ENCODE measurements around the gene ZFYVE9.
"Not testable (repeated sequence)": the region's sequence is repeated elsewhere in the genome, so short reads cannot be mapped to it uniquely, and the experiment has no call there.

The ZFYVE9 gene

DNA sequence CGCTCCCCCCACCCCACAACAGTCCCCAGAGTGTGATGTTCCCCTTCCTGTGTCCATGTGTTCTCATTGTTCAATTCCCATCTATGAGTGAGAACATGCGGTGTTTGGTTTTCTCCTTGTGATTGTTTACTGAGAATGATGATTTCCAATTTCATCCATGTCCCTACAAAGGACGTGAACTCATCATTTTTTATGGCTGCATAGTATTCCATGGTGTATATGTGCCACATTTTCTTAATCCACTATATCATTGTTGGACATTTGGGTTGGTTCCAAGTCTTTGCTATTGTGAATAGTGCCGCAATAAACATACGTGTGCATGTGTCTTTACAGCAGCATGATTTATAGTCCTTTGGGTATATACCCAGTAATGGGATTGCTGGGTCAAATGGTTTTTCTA, 29.3 kb downstream of the ZFYVE9 start:
- not testable (repeated sequence) for H2BK12ac ChIP-seq (ENCODE audit: low read length); H3K18ac ChIP-seq (ENCODE audit: low read length); H3K14ac ChIP-seq (ENCODE audit: low read length); H3K23ac ChIP-seq (ENCODE audit: low read length); H2BK120ac ChIP-seq (ENCODE audit: insufficient read depth, low read length, poor library complexity); H3K27ac ChIP-seq (ENCODE audit: low read depth, low read length); H4K91ac ChIP-seq (ENCODE audit: low read depth, low read length); H4K12ac ChIP-seq (ENCODE audit: low read depth, low read length); H3K79me2 ChIP-seq (ENCODE audit: control insufficient read depth, insufficient read depth, low read length, poor library complexity); H3K9ac ChIP-seq (ENCODE audit: low read length); H3K79me1 ChIP-seq (ENCODE audit: low read length); H3K36me3 ChIP-seq (ENCODE audit: control insufficient read depth in 1 of 2, insufficient read depth in 2 of 2, low read length in 2 of 2); H3K4me2 ChIP-seq (ENCODE audit: low read length); H4K8ac ChIP-seq (ENCODE audit: low read depth, low read length); DNase-seq; H3K4me1 ChIP-seq (ENCODE audit: control insufficient read depth in 1 of 2, insufficient read depth in 2 of 2, low read length in 2 of 2); H2AK5ac ChIP-seq (ENCODE audit: low read length); H3K9me3 ChIP-seq (ENCODE audit: insufficient read depth, low read depth, low read length); H3K4ac ChIP-seq (ENCODE audit: low read depth, low read length); H2BK5ac ChIP-seq (ENCODE audit: low read depth, low read length, poor library complexity); H3K27me3 ChIP-seq (ENCODE audit: insufficient read depth, low read length); H3K4me3 ChIP-seq (ENCODE audit: low read depth, low read length); H2AFZ ChIP-seq (ENCODE audit: insufficient read depth, low read length, poor library complexity)
- no CpG with 5 or more reads among the region's 5 CpGs for WGBS (ENCODE audit: extremely low coverage, insufficient coverage, insufficient read length)

DNA sequence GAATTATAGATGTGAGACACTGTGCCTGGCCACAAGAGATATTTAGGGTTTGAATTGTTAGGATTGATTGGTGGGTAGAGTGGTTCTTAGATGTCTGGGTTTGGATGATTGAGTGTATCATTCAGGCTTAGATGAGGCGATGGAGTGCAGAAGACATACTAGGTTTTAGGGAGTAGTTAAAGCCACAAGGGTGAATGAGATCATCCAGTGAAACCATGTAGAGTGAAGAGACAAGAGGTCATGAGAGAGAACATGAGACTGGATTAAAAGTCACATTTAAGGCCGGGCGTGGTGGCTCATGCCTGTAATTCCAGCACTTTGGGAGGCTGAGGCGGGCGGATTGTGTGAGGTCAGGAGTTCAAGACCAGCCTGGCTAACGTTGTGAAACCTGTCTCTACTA, 37.2 kb downstream of the ZFYVE9 start:
- no peak overlapping the region for H3K4me2 ChIP-seq (ENCODE audit: low read length)
- H4K91ac ChIP-seq (ENCODE audit: low read depth, low read length), result no peak overlapping the region
- H4K12ac ChIP-seq (ENCODE audit: low read depth, low read length), result no peak overlapping the region
- no peak overlapping the region for H3K27ac ChIP-seq (ENCODE audit: low read depth, low read length)
- H3K4me3 ChIP-seq (ENCODE audit: low read depth, low read length), result no peak overlapping the region
- H3K79me1 ChIP-seq (ENCODE audit: low read length), result no peaks in the 10 kb centered on the region
- H2BK12ac ChIP-seq (ENCODE audit: low read length), result no peak overlapping the region
- no peak overlapping the region for H2BK120ac ChIP-seq (ENCODE audit: insufficient read depth, low read length, poor library complexity)
- DNase-seq, result peak in 1 of 2 donors; percentile 27
- no peaks in the 10 kb centered on the region for H3K79me2 ChIP-seq (ENCODE audit: control insufficient read depth, insufficient read depth, low read length, poor library complexity)
- no peak overlapping the region for H2AFZ ChIP-seq (ENCODE audit: insufficient read depth, low read length, poor library complexity)
- no CpG with 5 or more reads among the region's 6 CpGs for WGBS (ENCODE audit: extremely low coverage, insufficient coverage, insufficient read length)
- no peak overlapping the region for H3K4ac ChIP-seq (ENCODE audit: low read depth, low read length)
- no peaks in the 10 kb centered on the region for H3K36me3 ChIP-seq (ENCODE audit: control insufficient read depth in 1 of 2, insufficient read depth in 2 of 2, low read length in 2 of 2)
- H3K14ac ChIP-seq (ENCODE audit: low read length), result no peak overlapping the region
- H4K8ac ChIP-seq (ENCODE audit: low read depth, low read length), result no peak overlapping the region
- H3K9ac ChIP-seq (ENCODE audit: low read length), result no peak overlapping the region
- no peak overlapping the region for H2BK5ac ChIP-seq (ENCODE audit: low read depth, low read length, poor library complexity)
- H3K23ac ChIP-seq (ENCODE audit: low read length), result no peak overlapping the region
- H3K9me3 ChIP-seq (ENCODE audit: insufficient read depth, low read depth, low read length), result no peaks in the 10 kb centered on the region
- no peaks in the 10 kb centered on the region for H3K27me3 ChIP-seq (ENCODE audit: insufficient read depth, low read length)
- H2AK5ac ChIP-seq (ENCODE audit: low read length), result no peak overlapping the region
- H3K4me1 ChIP-seq (ENCODE audit: control insufficient read depth in 1 of 2, insufficient read depth in 2 of 2, low read length in 2 of 2), result no peaks in the 10 kb centered on the region
- H3K18ac ChIP-seq (ENCODE audit: low read length), result no peak overlapping the region

DNA sequence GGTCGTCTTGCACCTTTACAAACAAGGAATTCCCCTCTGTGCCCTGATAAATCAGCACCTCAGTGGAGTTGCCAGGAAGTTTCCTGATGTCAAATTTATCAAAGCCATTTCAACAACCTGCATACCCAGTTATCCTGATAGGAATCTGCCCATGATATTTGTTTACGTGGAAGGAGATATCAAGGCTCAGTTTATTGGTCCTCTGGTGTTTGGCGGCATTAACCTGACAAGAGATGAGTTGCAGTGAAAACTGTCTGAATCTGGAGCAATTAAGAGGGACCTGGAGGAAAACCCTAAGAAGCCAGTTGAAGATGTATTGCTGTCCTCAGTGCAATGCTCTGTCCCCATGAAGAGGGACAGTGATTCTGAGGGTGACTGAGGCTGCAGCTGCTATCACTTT, 38.3 kb downstream of the ZFYVE9 start:
- Histone ChIP-seq H3K79me1 (ENCODE audit: low read length) (no peaks in the 10 kb centered on the region), H3K23ac (ENCODE audit: low read length) (no peak overlapping the region), H3K18ac (ENCODE audit: low read length) (no peak overlapping the region), H4K12ac (ENCODE audit: low read depth, low read length) (no peak overlapping the region), H3K14ac (ENCODE audit: low read length) (no peak overlapping the region), H4K8ac (ENCODE audit: low read depth, low read length) (no peak overlapping the region), H3K79me2 (ENCODE audit: control insufficient read depth, insufficient read depth, low read length, poor library complexity) (no peaks in the 10 kb centered on the region), H3K36me3 (ENCODE audit: control insufficient read depth in 1 of 2, insufficient read depth in 2 of 2, low read length in 2 of 2) (no peaks in the 10 kb centered on the region), H3K4me3 (ENCODE audit: low read depth, low read length) (no peak overlapping the region), H3K27ac (ENCODE audit: low read depth, low read length) (no peak overlapping the region), H2AK5ac (ENCODE audit: low read length) (no peak overlapping the region), H3K27me3 (ENCODE audit: insufficient read depth, low read length) (no peaks in the 10 kb centered on the region), H2BK5ac (ENCODE audit: low read depth, low read length, poor library complexity) (no peak overlapping the region), H3K4me1 (ENCODE audit: control insufficient read depth in 1 of 2, insufficient read depth in 2 of 2, low read length in 2 of 2) (no peaks in the 10 kb centered on the region), H3K9ac (ENCODE audit: low read length) (no peak overlapping the region), H3K9me3 (ENCODE audit: insufficient read depth, low read depth, low read length) (no peaks in the 10 kb centered on the region), H3K4me2 (ENCODE audit: low read length) (no peak overlapping the region), H4K91ac (ENCODE audit: low read depth, low read length) (no peak overlapping the region), H3K4ac (ENCODE audit: low read depth, low read length) (no peak overlapping the region), H2AFZ (ENCODE audit: insufficient read depth, low read length, poor library complexity) (no peak overlapping the region), H2BK12ac (ENCODE audit: low read length) (no peak overlapping the region), H2BK120ac (ENCODE audit: insufficient read depth, low read length, poor library complexity) (no peak overlapping the region)
- DNase-seq, result no peak
- WGBS (ENCODE audit: extremely low coverage, insufficient coverage, insufficient read length), result no CpG with 5 or more reads among the region's 3 CpGs

DNA sequence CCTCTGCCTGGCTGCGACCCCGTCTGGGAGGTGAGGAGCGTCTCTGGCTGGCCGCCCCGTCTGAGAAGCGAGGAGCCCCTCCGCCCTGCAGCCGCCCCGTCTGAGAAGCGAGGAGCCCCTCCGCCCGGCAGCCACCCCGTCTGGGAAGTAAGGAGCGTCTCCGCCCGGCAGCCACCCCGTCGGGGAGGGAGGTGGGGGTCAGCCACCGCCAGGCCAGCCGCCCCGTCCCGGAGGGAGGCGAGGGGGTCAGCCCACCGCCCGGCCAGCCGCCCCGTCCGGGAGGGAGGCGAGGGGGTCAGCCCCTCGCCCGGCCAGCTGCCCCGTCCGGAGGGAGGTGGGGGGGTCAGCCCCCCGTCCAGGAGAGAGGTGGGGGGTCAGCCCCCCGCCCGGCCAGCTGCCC, 39.9 kb downstream of the ZFYVE9 start:
- not testable (repeated sequence) for H4K12ac ChIP-seq (ENCODE audit: low read depth, low read length); H3K79me1 ChIP-seq (ENCODE audit: low read length); H4K8ac ChIP-seq (ENCODE audit: low read depth, low read length); H3K4me3 ChIP-seq (ENCODE audit: low read depth, low read length); H3K9me3 ChIP-seq (ENCODE audit: insufficient read depth, low read depth, low read length); H4K91ac ChIP-seq (ENCODE audit: low read depth, low read length); H3K9ac ChIP-seq (ENCODE audit: low read length); H3K4me2 ChIP-seq (ENCODE audit: low read length); H3K27me3 ChIP-seq (ENCODE audit: insufficient read depth, low read length); DNase-seq; H3K18ac ChIP-seq (ENCODE audit: low read length); H3K14ac ChIP-seq (ENCODE audit: low read length); H2BK120ac ChIP-seq (ENCODE audit: insufficient read depth, low read length, poor library complexity); H3K79me2 ChIP-seq (ENCODE audit: control insufficient read depth, insufficient read depth, low read length, poor library complexity); H2BK12ac ChIP-seq (ENCODE audit: low read length); H3K4me1 ChIP-seq (ENCODE audit: control insufficient read depth in 1 of 2, insufficient read depth in 2 of 2, low read length in 2 of 2); H2AFZ ChIP-seq (ENCODE audit: insufficient read depth, low read length, poor library complexity); H2BK5ac ChIP-seq (ENCODE audit: low read depth, low read length, poor library complexity); H3K23ac ChIP-seq (ENCODE audit: low read length); H3K27ac ChIP-seq (ENCODE audit: low read depth, low read length); H2AK5ac ChIP-seq (ENCODE audit: low read length); H3K36me3 ChIP-seq (ENCODE audit: control insufficient read depth in 1 of 2, insufficient read depth in 2 of 2, low read length in 2 of 2); H3K4ac ChIP-seq (ENCODE audit: low read depth, low read length)
- WGBS (ENCODE audit: extremely low coverage, insufficient coverage, insufficient read length), result no CpG with 5 or more reads among the region's 36 CpGs

All from trophoblast cell (in vitro differentiated cells and primary cell).